PC-9 (cell line): ENCODE results near the gene KLHL17.

Source experiments
- CTCF ChIP-seq: fragments of 200-600 bp; sonication (generic); conservative IDR thresholded peaks from 2 replicates; pipeline ENCODE4 v1.6.1; 2017; ENCODE audit warnings: mixed run types, antibody characterized with exemption, mild to moderate bottlenecking, moderate library complexity
- EZH2 ChIP-seq: fragments of 200-600 bp; sonication (generic); IDR thresholded peaks from 2 replicates; pipeline ENCODE4 v1.8.0; 2017; ENCODE audit warnings: antibody characterized with exemption, low read depth

GRCh38 chr1:975365-975764 is 15.0 kb downstream of the KLHL17 start:
- no peak for TF ChIP-seq CTCF
- no peak for TF ChIP-seq EZH2
